Uterus (tissue), 2 donors: ENCODE results near the gene RNF2.

Experiments used
- CTCF ChIP-seq, 4 experiments: fragments of 200-600 bp in 2 of 4; fragments of 450-650 bp in 2 of 4; sonication (generic) in 2 of 4; IDR thresholded peaks; one replicate each; pipeline ENCODE4 v1.5.1; 2016 to 2019; ENCODE audit warnings: antibody characterized with exemption in 4 of 4, mild to moderate bottlenecking in 2 of 4, moderate library complexity in 1 of 4
- POLR2A ChIP-seq, 2 donors: fragments of 450-650 bp; IDR thresholded peaks; one replicate each; pipeline ENCODE4 v1.6.1; 2016; ENCODE audit warnings: antibody characterized with exemption in 2 of 2, mild to moderate bottlenecking in 1 of 2, moderate library complexity in 1 of 2

- TF ChIP-seq CTCF (IDR thresholded peaks at IDR 0.05) (no peak), POLR2A (IDR thresholded peaks at IDR 0.05) (no peak)
Observed at GRCh38 chr1:185091480-185091879, 46.1 kb downstream of the RNF2 start.
